Measurements from ENCODE around the gene CYP2R1. TPM values are rescaled to one million over a fixed set of nuclear protein-coding genes. Genes with fewer than 3 reads are reported as not detected.
"Not testable (repeated sequence)": the region's sequence is repeated elsewhere in the genome, so short reads cannot be mapped to it uniquely, and the experiment has no call there.

The CYP2R1 gene
- total RNA-seq, 1 donor from 2014 or later, result 38.7 TPM

GRCh38 chr11:14894657-14895598, 2.9 kb upstream of the CYP2R1 start:
- DNase-seq (ENCODE audit: low spot score in 2 of 2) (no peak), FAIRE-seq (no peak)

GRCh38 chr11:14892577-14892976, 546 bp upstream of the CYP2R1 start:
- FAIRE-seq (no peak), DNase-seq (ENCODE audit: low spot score in 2 of 2) (no peak)

- FAIRE-seq, result no peak
- DNase-seq (ENCODE audit: low spot score in 2 of 2), result peak; percentile 70 to 71
Measured at GRCh38 chr11:14891143-14892035, 642 bp downstream of the CYP2R1 start.

- DNase-seq (ENCODE audit: low spot score in 2 of 2) (no peak), FAIRE-seq (no peak)
Measured at GRCh38 chr11:14886513-14886912, 5.5 kb downstream of the CYP2R1 start.

GRCh38 chr11:14884667-14885273, 7.3 kb downstream of the CYP2R1 start:
- FAIRE-seq (peak; percentile 65), DNase-seq (ENCODE audit: low spot score in 2 of 2) (no peak)

- FAIRE-seq; DNase-seq (ENCODE audit: low spot score in 2 of 2): not testable (repeated sequence)
Measured at GRCh38 chr11:14883683-14884082, 8.3 kb downstream of the CYP2R1 start.

- DNase-seq (ENCODE audit: low spot score in 2 of 2), result no peak
- no peak for FAIRE-seq
Measured at GRCh38 chr11:14882196-14882595, 9.8 kb downstream of the CYP2R1 start.

- no peak for FAIRE-seq
- DNase-seq (ENCODE audit: low spot score in 2 of 2), result no peak
Measured at GRCh38 chr11:14881576-14882193, 10.3 kb downstream of the CYP2R1 start.

- no peak for FAIRE-seq
Measured at GRCh38 chr11:14875163-14875562, 16.9 kb downstream of the CYP2R1 start.

GRCh38 chr11:14873632-14874031, 18.4 kb downstream of the CYP2R1 start:
- no peak for FAIRE-seq
- no peak for DNase-seq (ENCODE audit: low spot score in 2 of 2)

More at GRCh38 chr11:14875163-14875562, 16.9 kb downstream of the CYP2R1 start:
- no peak for DNase-seq (ENCODE audit: low spot score in 2 of 2)

GRCh38 chr11:14872032-14872431, 20.0 kb downstream of the CYP2R1 start:
- DNase-seq (ENCODE audit: low spot score in 2 of 2) (no peak), FAIRE-seq (no peak)

- DNase-seq (ENCODE audit: low spot score in 2 of 2); FAIRE-seq: not testable (repeated sequence)
Measured at GRCh38 chr11:14863775-14864174, 28.3 kb downstream of the CYP2R1 start.

- FAIRE-seq (no peak), DNase-seq (ENCODE audit: low spot score in 2 of 2) (no peak)
Measured at GRCh38 chr11:14861680-14862079, 30.4 kb downstream of the CYP2R1 start.

- FAIRE-seq (no peak), DNase-seq (ENCODE audit: low spot score in 2 of 2) (no peak)
Measured at GRCh38 chr11:14860511-14860910, 31.5 kb downstream of the CYP2R1 start.

- FAIRE-seq, result no peak
Measured at GRCh38 chr11:14858404-14858803, 33.6 kb downstream of the CYP2R1 start.

GRCh38 chr11:14857621-14858020, 34.4 kb downstream of the CYP2R1 start:
- FAIRE-seq (no peak), DNase-seq (ENCODE audit: low spot score in 2 of 2) (no peak)

More at GRCh38 chr11:14858404-14858803, 33.6 kb downstream of the CYP2R1 start:
- no peak for DNase-seq (ENCODE audit: low spot score in 2 of 2)

GRCh38 chr11:14855890-14856289, 36.1 kb downstream of the CYP2R1 start:
- DNase-seq (ENCODE audit: low spot score in 2 of 2), result no peak
- no peak for FAIRE-seq

- DNase-seq (ENCODE audit: low spot score in 2 of 2) (no peak), FAIRE-seq (no peak)
Measured at GRCh38 chr11:14854057-14854456, 38.0 kb downstream of the CYP2R1 start.

- FAIRE-seq, result no peak
Measured at GRCh38 chr11:14852571-14853177, 39.4 kb downstream of the CYP2R1 start.

GRCh38 chr11:14842002-14842401, 50.0 kb downstream of the CYP2R1 start:
- peak; percentile 36 for FAIRE-seq

More at GRCh38 chr11:14852571-14853177, 39.4 kb downstream of the CYP2R1 start:
- no peak for DNase-seq (ENCODE audit: low spot score in 2 of 2)

More at GRCh38 chr11:14842002-14842401, 50.0 kb downstream of the CYP2R1 start:
- no peak for DNase-seq (ENCODE audit: low spot score in 2 of 2)
